Activated CD4-positive, alpha-beta memory T cell treated with anti-CD3 and anti-CD28 coated beads, Interleukin-2, amount 10 ng/mL, durations not matched to agents 7 days and 5 days (primary cell): ENCODE data around the gene INTS15. TPM values are rescaled to one million over a fixed set of nuclear protein-coding genes. Genes with fewer than 3 reads are reported as not detected.

ENCODE experiments used
- CTCF ChIA-PET: fragments of 350-600 bp; sonication (Branson Sonifier 250); formaldehyde crosslinking; loops from one replicate; lab custom pipeline; 2021; ENCODE audit warnings: antibody characterized with exemption, inconsistent platforms; lab: Charles Lee
- POLR2A ChIA-PET: fragments of 350-600 bp; sonication (Branson Sonifier 250); formaldehyde crosslinking; loops from one replicate; lab custom pipeline; 2021; ENCODE audit warnings: antibody characterized with exemption; lab: Charles Lee
- DNase-seq: peaks from one replicate; pipeline ENCODE4 v3.0.0-alpha.2; 2020
- H3K27ac Mint-ChIP-seq: one replicate; pipeline ENCODE4 v1.8.0; 2021; ENCODE audit warnings: mild to moderate bottlenecking, mixed read lengths
- H3K27me3 Mint-ChIP-seq: one replicate; pipeline ENCODE4 v1.8.0; 2021; ENCODE audit warnings: mixed read lengths
- H3K36me3 Mint-ChIP-seq: one replicate; pipeline ENCODE4 v1.8.0; 2021; ENCODE audit warnings: low read depth, mixed read lengths
- H3K4me1 Mint-ChIP-seq: one replicate; pipeline ENCODE4 v1.8.0; 2021; ENCODE audit warnings: mixed read lengths
- H3K4me3 Mint-ChIP-seq: one replicate; pipeline ENCODE4 v1.8.0; 2021; ENCODE audit warnings: mild to moderate bottlenecking, mixed read lengths
- H3K9me3 Mint-ChIP-seq: one replicate; pipeline ENCODE4 v1.8.0; 2021; ENCODE audit warnings: mixed read lengths
- total RNA-seq, 2 experiments: library from RNA; stranded (reverse); gene quantifications; one replicate each; pipeline ENCODE4 v1.2.3, GENCODE V29; 2021

The INTS15 gene
- total RNA-seq, 2 experiments from 2014 or later: 30.0 to 31.6 TPM

GRCh38 chr7:6642861-6643640, 53.2 kb downstream of the INTS15 start:
- Mint-ChIP-seq H3K4me1 (peaks cover 22% of the 10 kb centered on the region), H3K9me3 (no peaks in the 10 kb centered on the region), H3K27ac (no peak overlapping the region), H3K4me3 (no peak overlapping the region), H3K36me3 (peaks cover 66% of the 10 kb centered on the region), H3K27me3 (no peaks in the 10 kb centered on the region)
- DNase-seq: no peak
- ChIA-PET CTCF (no interaction called here), POLR2A (no interaction called here)

- CTCF ChIA-PET: no interaction called here
- no peak overlapping the region for H3K27ac Mint-ChIP-seq
- H3K4me3 Mint-ChIP-seq: no peak overlapping the region
- DNase-seq: no peak
- no peaks in the 10 kb centered on the region for H3K27me3 Mint-ChIP-seq
- peaks cover 73% of the 10 kb centered on the region for H3K36me3 Mint-ChIP-seq
- H3K9me3 Mint-ChIP-seq: no peaks in the 10 kb centered on the region
- POLR2A ChIA-PET: no interaction called here
- H3K4me1 Mint-ChIP-seq: peaks cover 12% of the 10 kb centered on the region
Observed at GRCh38 chr7:6643915-6644625, 54.2 kb downstream of the INTS15 start.

GRCh38 chr7:6644728-6645127, 54.9 kb downstream of the INTS15 start:
- H3K36me3 Mint-ChIP-seq: peaks cover 73% of the 10 kb centered on the region

GRCh38 chr7:6646465-6646864, 56.6 kb downstream of the INTS15 start:
- DNase-seq: no peak
- Mint-ChIP-seq H3K4me3 (no peak overlapping the region), H3K27ac (no peak overlapping the region), H3K9me3 (peaks cover 5% of the 10 kb centered on the region), H3K27me3 (no peaks in the 10 kb centered on the region), H3K4me1 (no peaks in the 10 kb centered on the region), H3K36me3 (peaks cover 82% of the 10 kb centered on the region)
- POLR2A ChIA-PET: no interaction called here
- CTCF ChIA-PET: no interaction called here

More at GRCh38 chr7:6644728-6645127, 54.9 kb downstream of the INTS15 start:
- Mint-ChIP-seq H3K9me3 (no peaks in the 10 kb centered on the region), H3K4me3 (no peak overlapping the region), H3K27ac (no peak overlapping the region), H3K4me1 (peaks cover 6% of the 10 kb centered on the region), H3K27me3 (no peaks in the 10 kb centered on the region)
- ChIA-PET POLR2A (no interaction called here), CTCF (no interaction called here)
- DNase-seq: no peak

GRCh38 chr7:6647080-6647479, 57.3 kb downstream of the INTS15 start:
- H3K36me3 Mint-ChIP-seq: peaks cover 82% of the 10 kb centered on the region
- H3K9me3 Mint-ChIP-seq: peaks cover 5% of the 10 kb centered on the region
- no peaks in the 10 kb centered on the region for H3K27me3 Mint-ChIP-seq
- no peak overlapping the region for H3K27ac Mint-ChIP-seq
- CTCF ChIA-PET: no interaction called here
- H3K4me1 Mint-ChIP-seq: no peaks in the 10 kb centered on the region
- no peak overlapping the region for H3K4me3 Mint-ChIP-seq
- DNase-seq: no peak
- POLR2A ChIA-PET: no interaction called here

- H3K36me3 Mint-ChIP-seq: peaks cover 81% of the 10 kb centered on the region
- ChIA-PET CTCF (no interaction called here), POLR2A (no interaction called here)
- H3K9me3 Mint-ChIP-seq: peaks cover 5% of the 10 kb centered on the region
- no peak overlapping the region for H3K27ac Mint-ChIP-seq
- no peak for DNase-seq
- no peaks in the 10 kb centered on the region for H3K4me1 Mint-ChIP-seq
- H3K27me3 Mint-ChIP-seq: no peaks in the 10 kb centered on the region
- H3K4me3 Mint-ChIP-seq: no peak overlapping the region
Observed at GRCh38 chr7:6647541-6647940, 57.7 kb downstream of the INTS15 start.

GRCh38 chr7:6648066-6648814, 58.4 kb downstream of the INTS15 start:
- Mint-ChIP-seq H3K36me3 (peaks cover 78% of the 10 kb centered on the region), H3K4me3 (no peak overlapping the region), H3K27me3 (no peaks in the 10 kb centered on the region), H3K4me1 (no peaks in the 10 kb centered on the region), H3K27ac (no peak overlapping the region), H3K9me3 (peaks cover 5% of the 10 kb centered on the region)
- DNase-seq: no peak
- CTCF ChIA-PET: no interaction called here
- POLR2A ChIA-PET: no interaction called here

- CTCF ChIA-PET: no interaction called here
- Mint-ChIP-seq H3K4me1 (no peaks in the 10 kb centered on the region), H3K4me3 (no peak overlapping the region), H3K27me3 (no peaks in the 10 kb centered on the region), H3K9me3 (peaks cover 5% of the 10 kb centered on the region), H3K27ac (no peak overlapping the region), H3K36me3 (peaks cover 73% of the 10 kb centered on the region)
- POLR2A ChIA-PET: no interaction called here
- no peak for DNase-seq
Observed at GRCh38 chr7:6648815-6649104, 58.9 kb downstream of the INTS15 start.

GRCh38 chr7:6649241-6649961, 59.6 kb downstream of the INTS15 start:
- H3K9me3 Mint-ChIP-seq: peaks cover 5% of the 10 kb centered on the region
- no peaks in the 10 kb centered on the region for H3K4me1 Mint-ChIP-seq
- no peak overlapping the region for H3K4me3 Mint-ChIP-seq
- H3K36me3 Mint-ChIP-seq: peaks cover 68% of the 10 kb centered on the region
- DNase-seq: no peak
- H3K27ac Mint-ChIP-seq: no peak overlapping the region
- ChIA-PET CTCF (no interaction called here), POLR2A (no interaction called here)
- no peaks in the 10 kb centered on the region for H3K27me3 Mint-ChIP-seq

GRCh38 chr7:6650086-6650485, 60.3 kb downstream of the INTS15 start:
- Mint-ChIP-seq H3K4me1 (no peaks in the 10 kb centered on the region), H3K27ac (no peak overlapping the region), H3K36me3 (peaks cover 66% of the 10 kb centered on the region), H3K4me3 (no peak overlapping the region), H3K27me3 (no peaks in the 10 kb centered on the region), H3K9me3 (peaks cover 9% of the 10 kb centered on the region)
- ChIA-PET POLR2A (interaction anchor here (1.2 kb wide), 1 partner anchor 9 kb away, joined by 3 read pairs; no protein-coding TSS in a partner anchor), CTCF (no interaction called here)
- no peak for DNase-seq

- DNase-seq: no peak
- Mint-ChIP-seq H3K27me3 (no peaks in the 10 kb centered on the region), H3K4me1 (no peaks in the 10 kb centered on the region), H3K4me3 (no peak overlapping the region), H3K9me3 (peaks cover 13% of the 10 kb centered on the region), H3K36me3 (peaks cover 69% of the 10 kb centered on the region), H3K27ac (no peak overlapping the region)
- POLR2A ChIA-PET: interaction anchor here (1.2 kb wide), 1 partner anchor 8 kb away, joined by 3 read pairs; no protein-coding TSS in a partner anchor
- CTCF ChIA-PET: no interaction called here
Observed at GRCh38 chr7:6650521-6651011, 60.7 kb downstream of the INTS15 start.

- no peak for DNase-seq
- Mint-ChIP-seq H3K27me3 (no peaks in the 10 kb centered on the region), H3K4me1 (no peaks in the 10 kb centered on the region), H3K27ac (no peak overlapping the region), H3K4me3 (no peak overlapping the region), H3K9me3 (peaks cover 13% of the 10 kb centered on the region), H3K36me3 (peaks cover 62% of the 10 kb centered on the region)
- ChIA-PET POLR2A (no interaction called here), CTCF (no interaction called here)
Observed at GRCh38 chr7:6651851-6652445, 62.1 kb downstream of the INTS15 start.
